Endothelial cell of umbilical vein (primary cell): ENCODE results near the gene CDIP1. TPM values are rescaled to one million over a fixed set of nuclear protein-coding genes. Genes with fewer than 3 reads are reported as not detected.
A peak's percentile ranks its signal among the peaks of the same experiment; 100 is the strongest.

Experiments
- BruUV-seq: library from RNA; stranded (reverse); fragments of 400-500 nt; replicated peaks from 2 replicates; lab custom pipeline; 2021; lab: Mats Ljungman, UMichigan
- CTCF ChIA-PET: fragments of 300-600, 350-600 bp; sonication (Branson Sonifier 250); formaldehyde crosslinking; loops from one replicate; lab custom pipeline; 2021; ENCODE audit warnings: antibody characterized with exemption, inconsistent platforms; lab: Charles Lee
- POLR2A ChIA-PET: fragments of 300-600, 350-600 bp; sonication (Branson Sonifier 250); formaldehyde crosslinking; loops from one replicate; lab custom pipeline; 2021; ENCODE audit warnings: antibody characterized with exemption, inconsistent platforms; lab: Charles Lee
- DNase-seq: peaks from one replicate; pipeline ENCODE4 v3.0.0-alpha.2; 2011; ENCODE audit warnings: low read depth, low spot score
- FAIRE-seq: peaks from 2 replicates; lab custom pipeline; 2011; peaks lifted over from hg19 to GRCh38; lab: Jason Lieb, UNC
- H2AFZ ChIP-seq: 2 replicates; pipeline ENCODE4 v1.6.0; 2012; ENCODE audit warnings: low read depth, low read length, control low read depth, inconsistent platforms
- H3K27ac ChIP-seq: 2 replicates; pipeline ENCODE4 v1.5.1; 2011; ENCODE audit warnings: low read depth, mild to moderate bottlenecking, control low read depth, low read length, moderate library complexity; ENCODE audit not compliant: insufficient read depth
- H3K27me3 ChIP-seq, 2 experiments: 2 replicates each; pipeline versions ENCODE4 v1.6.0 to v1.6.1; 2011; ENCODE audit warnings: low read length in 2 of 2, mixed read lengths in 1 of 2; ENCODE audit not compliant: control insufficient read depth in 2 of 2, insufficient read depth in 2 of 2
- H3K36me3 ChIP-seq, 2 experiments: 2 replicates in 1 of 2; 3 replicates in 1 of 2; pipeline ENCODE4 v1.5.1; 2011; ENCODE audit warnings: low read length in 2 of 2, mild to moderate bottlenecking in 1 of 2, moderate library complexity in 1 of 2; ENCODE audit not compliant: control insufficient read depth in 2 of 2, insufficient read depth in 2 of 2; ENCODE audit errors: extremely low read depth in 1 of 2
- H3K4me1 ChIP-seq: 3 replicates; pipeline ENCODE4 v1.5.1; 2011; ENCODE audit warnings: mild to moderate bottlenecking, low read length; ENCODE audit not compliant: control insufficient read depth, insufficient read depth; ENCODE audit errors: extremely low read depth
- H3K4me2 ChIP-seq: 2 replicates; pipeline ENCODE4 v1.6.1; 2011; ENCODE audit warnings: low read length, control low read depth, mixed read lengths; ENCODE audit not compliant: insufficient read depth
- H3K4me3 ChIP-seq, 3 experiments: fragments of 200-600 bp in 1 of 3; sonication (generic), shearing (Covaris generic) in 1 of 3; replicated peaks in 1 of 3; 2 replicates each; pipeline ENCODE4 v1.5.1; 2011 to 2016; ENCODE audit warnings: control low read depth in 3 of 3, low read length in 3 of 3, mild to moderate bottlenecking in 2 of 3, inconsistent platforms in 1 of 3, low read depth in 1 of 3, moderate library complexity in 1 of 3; ENCODE audit not compliant: insufficient read depth in 1 of 3
- H3K79me2 ChIP-seq: 2 replicates; pipeline ENCODE4 v1.6.0; 2012; ENCODE audit warnings: low read length, inconsistent platforms; ENCODE audit not compliant: control insufficient read depth, insufficient read depth
- H3K9ac ChIP-seq: replicated peaks from 2 replicates; pipeline ENCODE3; 2011; ENCODE audit warnings: low read length, control low read depth; ENCODE audit not compliant: insufficient read depth; ENCODE audit errors: extremely low read depth
- H3K9me1 ChIP-seq: replicated peaks from 3 replicates; pipeline ENCODE4 v1.6.0; 2011; ENCODE audit warnings: mild to moderate bottlenecking, low read length; ENCODE audit not compliant: control insufficient read depth, insufficient read depth; ENCODE audit errors: extremely low read depth
- H3K9me3 ChIP-seq: replicated peaks from 2 replicates; pipeline ENCODE4 v1.5.1; 2012; ENCODE audit warnings: low read length, inconsistent platforms; ENCODE audit not compliant: control insufficient read depth, insufficient read depth
- H4K20me1 ChIP-seq: replicated peaks from 2 replicates; pipeline ENCODE3; 2011; ENCODE audit warnings: mild to moderate bottlenecking, low read length; ENCODE audit not compliant: control insufficient read depth, insufficient read depth; ENCODE audit errors: extremely low read depth
- CTCF ChIP-seq, 2 donors: IDR thresholded peaks; 1 replicate in 1 of 2; 2 replicates in 1 of 2; pipeline ENCODE4 v1.5.1; 2011; ENCODE audit warnings: low read length in 2 of 2, mild to moderate bottlenecking in 2 of 2, moderate library complexity in 2 of 2, control low read depth in 1 of 2, inconsistent platforms in 1 of 2, low read depth in 1 of 2; ENCODE audit not compliant: insufficient read depth in 1 of 2; ENCODE audit errors: extremely low read depth in 1 of 2
- EZH2 ChIP-seq: IDR thresholded peaks from 2 replicates; pipeline ENCODE4 v1.6.1; 2012; ENCODE audit warnings: borderline replicate concordance, low read depth, mild to moderate bottlenecking, moderate library complexity, low read length, inconsistent platforms; ENCODE audit not compliant: severe bottlenecking
- FOS ChIP-seq: IDR thresholded peaks from 2 replicates; pipeline ENCODE4 v1.6.1; 2011; ENCODE audit warnings: mild to moderate bottlenecking, low read length, moderate library complexity, borderline replicate concordance; ENCODE audit not compliant: insufficient read depth
- GATA2 ChIP-seq: IDR thresholded peaks from 2 replicates; pipeline ENCODE4 v1.7.0; 2011; ENCODE audit warnings: low read depth, mild to moderate bottlenecking, moderate library complexity, mixed read lengths, low read length; ENCODE audit not compliant: insufficient read length, insufficient read depth
- JUN ChIP-seq: IDR thresholded peaks from 2 replicates; pipeline ENCODE4 v1.6.1; 2011; ENCODE audit warnings: borderline replicate concordance, low read depth; ENCODE audit not compliant: insufficient read length, insufficient read depth
- MAX ChIP-seq: IDR thresholded peaks from 2 replicates; pipeline ENCODE4 v1.6.1; 2011; ENCODE audit not compliant: insufficient read depth, insufficient read length
- MYC ChIP-seq: IDR thresholded peaks from one replicate; pipeline ENCODE4 v1.6.1; 2011; ENCODE audit warnings: mild to moderate bottlenecking, low read depth, low read length
- POLR2A ChIP-seq: IDR thresholded peaks from 2 replicates; pipeline ENCODE4 v1.6.1; 2012; ENCODE audit warnings: low read depth, mild to moderate bottlenecking, control low read depth, low read length
- POLR2AphosphoS5 ChIP-seq: IDR thresholded peaks from 2 replicates; pipeline ENCODE4 v1.6.1; 2012; ENCODE audit warnings: low read depth, mild to moderate bottlenecking, control low read depth, low read length, moderate library complexity; ENCODE audit not compliant: insufficient read depth
- dilution Hi-C: fragments of 300-500 bp; cut with MboI; formaldehyde crosslinking; loops from one replicate; pipeline ENCODE4 v1.15.0; 2019; ENCODE audit warnings: low sequenced_read_pairs; ENCODE audit not compliant: extremely low pct_ligation_motif_present
- intact Hi-C: fragments of 100-400 bp; cut with micrococcal nuclease; formaldehyde crosslinking; loops from one replicate; pipeline ENCODE4 v1.10.0; 2022
- polyA plus RNA-seq, 4 experiments: library from polyadenylated mRNA; depleted of rRNA in 3 of 4; stranded (reverse) in 3 of 4; unstranded in 1 of 4; fragments of >200 nt; gene quantifications; 2 replicates each; pipeline versions ENCODE4 v1.2.1 to v1.2.3, GENCODE V29; 2011 to 2012; ENCODE audit warnings: missing spikeins in 1 of 4
- total RNA-seq: library from RNA; stranded (reverse); gene quantifications from 2 replicates; pipeline ENCODE4 v1.2.3, GENCODE V29; 2021

Gene CDIP1
- total and polyA plus RNA-seq, 2 donors (not counting 3 experiments of a cell fraction or from before 2014, with no cell fraction given): 33.9 to 37.4 TPM

- Histone ChIP-seq H3K79me2 (no peaks in the 10 kb centered on the region), H3K4me3 (no peak overlapping the region), H3K9me1 (no peaks in the 10 kb centered on the region), H3K27ac (no peak overlapping the region), H3K27me3 (no peaks in the 10 kb centered on the region), H3K9me3 (no peaks in the 10 kb centered on the region), H4K20me1 (no peaks in the 10 kb centered on the region), H3K4me1 (no peaks in the 10 kb centered on the region), H3K9ac (no peak overlapping the region), H3K4me2 (no peak overlapping the region), H2AFZ (no peak overlapping the region), H3K36me3 (peaks cover 0 to 36% of the 10 kb centered on the region in 2 experiments)
- dilution Hi-C loops (no loop called here), intact Hi-C loops (no loop called here)
- CTCF ChIA-PET: interaction anchor here (1.1 kb wide), 1 partner anchor 15 kb away, joined by 3 read pairs; no protein-coding TSS in a partner anchor
- BruUV-seq: no TSS peak
- DNase-seq: no peak
- POLR2A ChIA-PET: no interaction called here
- no peak for FAIRE-seq
- TF ChIP-seq POLR2A: no peak
- TF ChIP-seq FOS: no peak
- TF ChIP-seq MYC: no peak
- no peak for TF ChIP-seq CTCF (IDR thresholded peaks at IDR 0.05; ENCODE audit: extremely low read depth in 1 of 2, insufficient read depth in 1 of 2, low read depth in 1 of 2, low read length in 2 of 2)
- no peak for TF ChIP-seq EZH2
- peak; percentile 42 for TF ChIP-seq POLR2AphosphoS5
- no peak for TF ChIP-seq GATA2
- TF ChIP-seq MAX: no peak
- TF ChIP-seq JUN: no peak
Observed at GRCh38 chr16:4461250-4462085, 77.1 kb downstream of the CDIP1 start.
